ENCODE data around the gene ITFG1. TPM values are rescaled to one million over a fixed set of nuclear protein-coding genes. Genes with fewer than 3 reads are reported as not detected.

ITFG1 gene
- total and polyA plus RNA-seq, 9 of the 15 experiments (the other 6 are each of a cell fraction or from before 2014, with no cell fraction given): 17.1 to 83.5 (median 35.8) TPM

GRCh38 chr16:47448830-47449575 is 11.9 kb downstream of the ITFG1 start (continued):
- TF ChIP-seq AFF1 (IDR thresholded peaks at IDR 0.05; ENCODE audit: low read depth in 1 of 2, partially characterized antibody in 2 of 2) (no peak), TAF15 (IDR thresholded peaks at IDR 0.05; ENCODE audit: low read depth, low read length) (no peak), MNT (conservative IDR thresholded peaks at IDR 0.05) (no peak), ZKSCAN1 (IDR thresholded peaks at IDR 0.05; ENCODE audit: low read depth, low read length) (no peak), EP300 (IDR thresholded peaks at IDR 0.05; ENCODE audit: low read length) (peak; percentile 49), ZFP91 (CRISPR knock-in tag; IDR thresholded peaks at IDR 0.05) (no peak), ZNF551 (CRISPR knock-in tag; IDR thresholded peaks at IDR 0.05) (no peak), XRCC3 (IDR thresholded peaks at IDR 0.05) (no peak), ZNF717 (CRISPR knock-in tag; IDR thresholded peaks at IDR 0.05) (no peak), NCOA4 (IDR thresholded peaks at IDR 0.05; ENCODE audit: partially characterized antibody) (no peak), TBL1XR1 (IDR thresholded peaks at IDR 0.05; ENCODE audit: low read length in 2 of 2) (peak in 1 of 2 experiments; percentile 18; a peak in 1 of 4 replicates), FOXM1 (IDR thresholded peaks at IDR 0.05; ENCODE audit: low read depth) (peak; percentile 40; the same call in 1 of the 2 replicates), FOXM1 (CRISPR knock-in tag; IDR thresholded peaks at IDR 0.05; ENCODE audit: low read depth) (no peak), TAL1 (IDR thresholded peaks at IDR 0.05) (peak; percentile 84), NCOR1 (IDR thresholded peaks at IDR 0.05) (peak; percentile 85), TCF3 (CRISPR knock-in tag; IDR thresholded peaks at IDR 0.05) (peak; percentile 82), PCBP2 (IDR thresholded peaks at IDR 0.05; ENCODE audit: low read depth, low read length, poor library complexity, severe bottlenecking) (no peak), ARID1B (IDR thresholded peaks at IDR 0.05) (peak; percentile 83), SMARCA4 (IDR thresholded peaks at IDR 0.05) (peak; percentile 32; the same call in 1 of the 2 replicates), HSF4 (CRISPR knock-in tag; IDR thresholded peaks at IDR 0.05; ENCODE audit: borderline replicate concordance) (no peak), SMAD4 (CRISPR knock-in tag; conservative IDR thresholded peaks at IDR 0.05) (peak; percentile 63), MTA2 (IDR thresholded peaks at IDR 0.05; ENCODE audit: low read depth) (peak; percentile 58), POLR2AphosphoS5 (IDR thresholded peaks at IDR 0.05; ENCODE audit: control insufficient read depth, insufficient read depth, low read depth, low read length) (peak; percentile 70; the same call in 1 of the 2 replicates)
